H1 (cell line): ENCODE measurements around the gene MXD3.

Experiments
- ASH2L ChIP-seq: fragments of 200-600, 300-600 bp; sonication (generic); IDR thresholded peaks from one replicate; pipeline ENCODE4 v1.7.1; 2017; ENCODE audit warnings: low read length
- CEBPB ChIP-seq: IDR thresholded peaks from 2 replicates; pipeline ENCODE4 v1.6.1; 2012; ENCODE audit warnings: low read depth, low read length
- CHD2 ChIP-seq: IDR thresholded peaks from 2 replicates; pipeline ENCODE4 v1.6.1; 2012; ENCODE audit warnings: low read length, improper control_type of control experiment
- CTCF ChIP-seq, 3 experiments: IDR thresholded peaks; 1 replicate in 2 of 3; 2 replicates in 1 of 3; pipeline versions ENCODE4 v1.5.1 to v1.6.1; 2011; ENCODE audit warnings: low read length in 3 of 3, mild to moderate bottlenecking in 3 of 3, inconsistent platforms in 2 of 3, low read depth in 1 of 3, moderate library complexity in 1 of 3; ENCODE audit not compliant: insufficient read depth in 1 of 3; ENCODE audit errors: control extremely low read depth in 1 of 3
- EZH2 ChIP-seq: fragments of 200-600 bp; sonication (generic); IDR thresholded peaks from 2 replicates; pipeline ENCODE4 v1.7.1; 2012; ENCODE audit warnings: low read depth, mild to moderate bottlenecking, moderate library complexity, low read length, inconsistent platforms; ENCODE audit not compliant: severe bottlenecking
- GABPA ChIP-seq: IDR thresholded peaks from 2 replicates; pipeline ENCODE4 v1.6.1; 2011; ENCODE audit warnings: mild to moderate bottlenecking, low read length, moderate library complexity, borderline replicate concordance; ENCODE audit not compliant: insufficient read depth
- GTF2F1 ChIP-seq: IDR thresholded peaks from 2 replicates; pipeline ENCODE4 v1.6.1; 2012; ENCODE audit warnings: low read depth, low read length, improper control_type of control experiment, borderline replicate concordance
- MAX ChIP-seq: IDR thresholded peaks from 2 replicates; pipeline ENCODE4 v1.6.1; 2012; ENCODE audit warnings: inconsistent platforms
- NRF1 ChIP-seq: IDR thresholded peaks from 2 replicates; pipeline ENCODE4 v1.6.1; 2011; ENCODE audit warnings: mild to moderate bottlenecking, low read depth, low read length, improper control_type of control experiment
- PHF8 ChIP-seq: fragments of 200-600 bp; sonication (generic); conservative IDR thresholded peaks from 2 replicates; pipeline ENCODE4 v1.7.1; 2012; ENCODE audit warnings: low read depth, mild to moderate bottlenecking, inconsistent platforms, low read length, moderate library complexity
- POLR2A ChIP-seq, 2 experiments: IDR thresholded peaks; 1 replicate in 1 of 2; 2 replicates in 1 of 2; pipeline ENCODE4 v1.6.1; 2011; ENCODE audit warnings: low read depth in 2 of 2, low read length in 2 of 2, mild to moderate bottlenecking in 2 of 2; ENCODE audit errors: control extremely low read depth in 1 of 2
- POLR2AphosphoS5 ChIP-seq: IDR thresholded peaks from 2 replicates; pipeline ENCODE4 v1.6.1; 2011; ENCODE audit warnings: low read depth, low read length
- RNF2 ChIP-seq: fragments of 200-900, 300-1000 bp; sonication (generic); IDR thresholded peaks from 2 replicates; pipeline ENCODE4 v1.7.1; 2016; ENCODE audit warnings: borderline replicate concordance, low read depth, mild to moderate bottlenecking, antibody characterized with exemption, low read length; ENCODE audit not compliant: poor library complexity, severe bottlenecking; ENCODE audit errors: missing control alignments
- ZNF274 ChIP-seq: IDR thresholded peaks from 2 replicates; pipeline ENCODE4 v1.7.0; 2012; ENCODE audit warnings: low read length, borderline replicate concordance; ENCODE audit errors: extremely low read depth

- no peak for TF ChIP-seq POLR2AphosphoS5
- no peak for TF ChIP-seq MAX
- TF ChIP-seq CHD2, result no peak
- TF ChIP-seq ASH2L, result no peak
- no peak for TF ChIP-seq CTCF (IDR thresholded peaks at IDR 0.05; ENCODE audit: control extremely low read depth in 1 of 3, insufficient read depth in 1 of 3, low read depth in 1 of 3, low read length in 3 of 3)
- no peak for TF ChIP-seq NRF1
- TF ChIP-seq ZNF274, result no peak
- TF ChIP-seq CEBPB, result no peak
- no peak for TF ChIP-seq PHF8
- no peak for TF ChIP-seq RNF2
- TF ChIP-seq POLR2A (IDR thresholded peaks at IDR 0.05; ENCODE audit: control extremely low read depth in 1 of 2, low read depth in 2 of 2, low read length in 2 of 2), result 0 out of 3 replicates have a peak, but pooled peaks of 1 of the 2 experiments have one; percentile 2
- TF ChIP-seq EZH2, result no peak
- TF ChIP-seq GABPA, result no peak
- no peak for TF ChIP-seq GTF2F1
Measured at GRCh38 chr5:177300951-177301350, 10.7 kb downstream of the MXD3 start.
